Endothelial cell of umbilical vein (primary cell): Measurements from ENCODE around the gene XYLT1.

ENCODE experiments used
- CTCF ChIP-seq, 2 donors: IDR thresholded peaks; 1 replicate in 1 of 2; 2 replicates in 1 of 2; pipeline ENCODE4 v1.5.1; 2011; ENCODE audit warnings: low read length in 2 of 2, mild to moderate bottlenecking in 2 of 2, moderate library complexity in 2 of 2, control low read depth in 1 of 2, inconsistent platforms in 1 of 2, low read depth in 1 of 2; ENCODE audit not compliant: insufficient read depth in 1 of 2; ENCODE audit errors: extremely low read depth in 1 of 2
- EZH2 ChIP-seq: IDR thresholded peaks from 2 replicates; pipeline ENCODE4 v1.6.1; 2012; ENCODE audit warnings: borderline replicate concordance, low read depth, mild to moderate bottlenecking, moderate library complexity, low read length, inconsistent platforms; ENCODE audit not compliant: severe bottlenecking
- MAX ChIP-seq: IDR thresholded peaks from 2 replicates; pipeline ENCODE4 v1.6.1; 2011; ENCODE audit not compliant: insufficient read depth, insufficient read length
- POLR2A ChIP-seq: IDR thresholded peaks from 2 replicates; pipeline ENCODE4 v1.6.1; 2012; ENCODE audit warnings: low read depth, mild to moderate bottlenecking, control low read depth, low read length
- POLR2AphosphoS5 ChIP-seq: IDR thresholded peaks from 2 replicates; pipeline ENCODE4 v1.6.1; 2012; ENCODE audit warnings: low read depth, mild to moderate bottlenecking, control low read depth, low read length, moderate library complexity; ENCODE audit not compliant: insufficient read depth

- no peak for TF ChIP-seq CTCF (IDR thresholded peaks at IDR 0.05; ENCODE audit: extremely low read depth in 1 of 2, insufficient read depth in 1 of 2, low read depth in 1 of 2, low read length in 2 of 2)
- TF ChIP-seq MAX = no peak
- TF ChIP-seq POLR2A = no peak
- TF ChIP-seq POLR2AphosphoS5 = no peak
- no peak for TF ChIP-seq EZH2
These were observed 87.6 kb downstream of the XYLT1 start for GRCh38 chr16:17382949-17383863.
